ENCODE results near the gene GAB2.

DNA sequence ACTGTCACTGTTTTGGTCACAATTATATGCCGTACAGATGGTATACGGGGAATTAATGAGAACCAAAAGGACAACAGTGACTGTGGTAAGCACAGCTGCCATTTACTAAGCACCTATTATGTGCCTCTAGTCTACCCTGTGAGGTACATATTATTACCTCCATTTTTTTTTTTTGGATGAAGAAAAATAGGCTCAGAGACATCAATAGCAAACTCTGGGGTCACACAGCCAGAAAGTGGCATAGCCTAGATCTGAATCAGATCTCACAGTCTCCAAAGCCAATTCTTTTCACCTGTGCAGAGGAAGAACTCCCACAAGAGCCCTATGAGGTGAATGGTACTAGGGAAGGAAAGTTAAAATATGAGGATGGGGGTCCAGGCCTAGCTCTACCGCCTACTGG lies 160.0 kb downstream of the GAB2 start:
- TF ChIP-seq, protein P1, sequence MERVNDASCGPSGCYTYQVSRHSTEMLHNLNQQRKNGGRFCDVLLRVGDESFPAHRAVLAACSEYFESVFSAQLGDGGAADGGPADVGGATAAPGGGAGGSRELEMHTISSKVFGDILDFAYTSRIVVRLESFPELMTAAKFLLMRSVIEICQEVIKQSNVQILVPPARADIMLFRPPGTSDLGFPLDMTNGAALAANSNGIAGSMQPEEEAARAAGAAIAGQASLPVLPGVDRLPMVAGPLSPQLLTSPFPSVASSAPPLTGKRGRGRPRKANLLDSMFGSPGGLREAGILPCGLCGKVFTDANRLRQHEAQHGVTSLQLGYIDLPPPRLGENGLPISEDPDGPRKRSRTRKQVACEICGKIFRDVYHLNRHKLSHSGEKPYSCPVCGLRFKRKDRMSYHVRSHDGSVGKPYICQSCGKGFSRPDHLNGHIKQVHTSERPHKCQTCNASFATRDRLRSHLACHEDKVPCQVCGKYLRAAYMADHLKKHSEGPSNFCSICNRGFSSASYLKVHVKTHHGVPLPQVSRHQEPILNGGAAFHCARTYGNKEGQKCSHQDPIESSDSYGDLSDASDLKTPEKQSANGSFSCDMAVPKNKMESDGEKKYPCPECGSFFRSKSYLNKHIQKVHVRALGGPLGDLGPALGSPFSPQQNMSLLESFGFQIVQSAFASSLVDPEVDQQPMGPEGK (CRISPR knock-in tag; IDR thresholded peaks at IDR 0.05; ENCODE audit: borderline replicate concordance): no peak
- TF ChIP-seq GLIS3 (CRISPR knock-in tag; IDR thresholded peaks at IDR 0.05): no peak
- no peak for TF ChIP-seq ZFP30 (CRISPR knock-in tag; IDR thresholded peaks at IDR 0.05)
- no peak for TF ChIP-seq BACH2 (CRISPR knock-in tag; IDR thresholded peaks at IDR 0.05; ENCODE audit: borderline replicate concordance)
- no peak for TF ChIP-seq RARB (CRISPR knock-in tag; IDR thresholded peaks at IDR 0.05)
- no peak for TF ChIP-seq ISL1 (CRISPR knock-in tag; IDR thresholded peaks at IDR 0.05)
- no peak for TF ChIP-seq ARNTL (CRISPR knock-in tag; IDR thresholded peaks at IDR 0.05; ENCODE audit: borderline replicate concordance, low read depth)
- TF ChIP-seq ZFP3 (CRISPR knock-in tag; IDR thresholded peaks at IDR 0.05): no peak
- TF ChIP-seq, protein P2, sequence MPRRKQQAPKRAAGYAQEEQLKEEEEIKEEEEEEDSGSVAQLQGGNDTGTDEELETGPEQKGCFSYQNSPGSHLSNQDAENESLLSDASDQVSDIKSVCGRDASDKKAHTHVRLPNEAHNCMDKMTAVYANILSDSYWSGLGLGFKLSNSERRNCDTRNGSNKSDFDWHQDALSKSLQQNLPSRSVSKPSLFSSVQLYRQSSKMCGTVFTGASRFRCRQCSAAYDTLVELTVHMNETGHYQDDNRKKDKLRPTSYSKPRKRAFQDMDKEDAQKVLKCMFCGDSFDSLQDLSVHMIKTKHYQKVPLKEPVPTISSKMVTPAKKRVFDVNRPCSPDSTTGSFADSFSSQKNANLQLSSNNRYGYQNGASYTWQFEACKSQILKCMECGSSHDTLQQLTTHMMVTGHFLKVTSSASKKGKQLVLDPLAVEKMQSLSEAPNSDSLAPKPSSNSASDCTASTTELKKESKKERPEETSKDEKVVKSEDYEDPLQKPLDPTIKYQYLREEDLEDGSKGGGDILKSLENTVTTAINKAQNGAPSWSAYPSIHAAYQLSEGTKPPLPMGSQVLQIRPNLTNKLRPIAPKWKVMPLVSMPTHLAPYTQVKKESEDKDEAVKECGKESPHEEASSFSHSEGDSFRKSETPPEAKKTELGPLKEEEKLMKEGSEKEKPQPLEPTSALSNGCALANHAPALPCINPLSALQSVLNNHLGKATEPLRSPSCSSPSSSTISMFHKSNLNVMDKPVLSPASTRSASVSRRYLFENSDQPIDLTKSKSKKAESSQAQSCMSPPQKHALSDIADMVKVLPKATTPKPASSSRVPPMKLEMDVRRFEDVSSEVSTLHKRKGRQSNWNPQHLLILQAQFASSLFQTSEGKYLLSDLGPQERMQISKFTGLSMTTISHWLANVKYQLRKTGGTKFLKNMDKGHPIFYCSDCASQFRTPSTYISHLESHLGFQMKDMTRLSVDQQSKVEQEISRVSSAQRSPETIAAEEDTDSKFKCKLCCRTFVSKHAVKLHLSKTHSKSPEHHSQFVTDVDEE (CRISPR knock-in tag; IDR thresholded peaks at IDR 0.05): no peak
- no peak for TF ChIP-seq CSDC2 (CRISPR knock-in tag; IDR thresholded peaks at IDR 0.05)
- TF ChIP-seq ZNF8 (CRISPR knock-in tag; IDR thresholded peaks at IDR 0.05): no peak
- TF ChIP-seq, protein P3, sequence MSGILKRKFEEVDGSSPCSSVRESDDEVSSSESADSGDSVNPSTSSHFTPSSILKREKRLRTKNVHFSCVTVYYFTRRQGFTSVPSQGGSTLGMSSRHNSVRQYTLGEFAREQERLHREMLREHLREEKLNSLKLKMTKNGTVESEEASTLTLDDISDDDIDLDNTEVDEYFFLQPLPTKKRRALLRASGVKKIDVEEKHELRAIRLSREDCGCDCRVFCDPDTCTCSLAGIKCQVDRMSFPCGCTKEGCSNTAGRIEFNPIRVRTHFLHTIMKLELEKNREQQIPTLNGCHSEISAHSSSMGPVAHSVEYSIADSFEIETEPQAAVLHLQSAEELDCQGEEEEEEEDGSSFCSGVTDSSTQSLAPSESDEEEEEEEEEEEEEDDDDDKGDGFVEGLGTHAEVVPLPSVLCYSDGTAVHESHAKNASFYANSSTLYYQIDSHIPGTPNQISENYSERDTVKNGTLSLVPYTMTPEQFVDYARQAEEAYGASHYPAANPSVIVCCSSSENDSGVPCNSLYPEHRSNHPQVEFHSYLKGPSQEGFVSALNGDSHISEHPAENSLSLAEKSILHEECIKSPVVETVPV (CRISPR knock-in tag; IDR thresholded peaks at IDR 0.05): no peak
- TF ChIP-seq, protein P4, sequence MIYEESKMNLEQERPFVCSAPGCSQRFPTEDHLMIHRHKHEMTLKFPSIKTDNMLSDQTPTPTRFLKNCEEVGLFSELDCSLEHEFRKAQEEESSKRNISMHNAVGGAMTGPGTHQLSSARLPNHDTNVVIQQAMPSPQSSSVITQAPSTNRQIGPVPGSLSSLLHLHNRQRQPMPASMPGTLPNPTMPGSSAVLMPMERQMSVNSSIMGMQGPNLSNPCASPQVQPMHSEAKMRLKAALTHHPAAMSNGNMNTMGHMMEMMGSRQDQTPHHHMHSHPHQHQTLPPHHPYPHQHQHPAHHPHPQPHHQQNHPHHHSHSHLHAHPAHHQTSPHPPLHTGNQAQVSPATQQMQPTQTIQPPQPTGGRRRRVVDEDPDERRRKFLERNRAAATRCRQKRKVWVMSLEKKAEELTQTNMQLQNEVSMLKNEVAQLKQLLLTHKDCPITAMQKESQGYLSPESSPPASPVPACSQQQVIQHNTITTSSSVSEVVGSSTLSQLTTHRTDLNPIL (CRISPR knock-in tag; IDR thresholded peaks at IDR 0.05; ENCODE audit: low read depth): no peak

Measured in SK-N-SH treated with all-trans-retinoic acid at 6 μM for 48 hours (cell line).